Type B pancreatic cell (in vitro differentiated cells): ENCODE data around the gene CETN3. TPM values are rescaled to one million over a fixed set of nuclear protein-coding genes. Genes with fewer than 3 reads are reported as not detected.

Experiments
- DNase-seq: peaks from one replicate; pipeline ENCODE4 v3.0.0; 2021; ENCODE audit warnings: mixed read lengths; ENCODE audit not compliant: unreplicated experiment; ENCODE audit errors: extremely low spot score
- H3K27ac Mint-ChIP-seq: 2 replicates; pipeline ENCODE4 v1.8.0; 2021; ENCODE audit warnings: mild to moderate bottlenecking, mixed read lengths
- H3K27me3 Mint-ChIP-seq: 2 replicates; pipeline ENCODE4 v1.8.0; 2021; ENCODE audit warnings: mixed read lengths
- H3K36me3 Mint-ChIP-seq: 2 replicates; pipeline ENCODE4 v1.8.0; 2021; ENCODE audit warnings: mixed read lengths
- H3K4me1 Mint-ChIP-seq: one replicate; pipeline ENCODE4 v1.8.0; 2021; ENCODE audit warnings: mixed read lengths; ENCODE audit not compliant: unreplicated experiment
- H3K4me3 Mint-ChIP-seq: 2 replicates; pipeline ENCODE4 v1.8.0; 2021; ENCODE audit warnings: mild to moderate bottlenecking, mixed read lengths
- H3K9me3 Mint-ChIP-seq: 2 replicates; pipeline ENCODE4 v1.8.0; 2021; ENCODE audit warnings: mixed read lengths
- CTCF ChIP-seq: fragments of 200-600 bp; sonication (generic); conservative IDR thresholded peaks from 2 replicates; pipeline ENCODE4 v1.5.0; 2021; ENCODE audit warnings: antibody characterized with exemption, mild to moderate bottlenecking
- total RNA-seq: library from RNA; stranded (reverse); gene quantifications from 2 replicates; pipeline ENCODE4 v1.2.1, GENCODE V29; 2021; ENCODE audit warnings: low replicate concordance

CETN3 gene
- total RNA-seq, 1 donor from 2014 or later = 37.5 TPM

DNA sequence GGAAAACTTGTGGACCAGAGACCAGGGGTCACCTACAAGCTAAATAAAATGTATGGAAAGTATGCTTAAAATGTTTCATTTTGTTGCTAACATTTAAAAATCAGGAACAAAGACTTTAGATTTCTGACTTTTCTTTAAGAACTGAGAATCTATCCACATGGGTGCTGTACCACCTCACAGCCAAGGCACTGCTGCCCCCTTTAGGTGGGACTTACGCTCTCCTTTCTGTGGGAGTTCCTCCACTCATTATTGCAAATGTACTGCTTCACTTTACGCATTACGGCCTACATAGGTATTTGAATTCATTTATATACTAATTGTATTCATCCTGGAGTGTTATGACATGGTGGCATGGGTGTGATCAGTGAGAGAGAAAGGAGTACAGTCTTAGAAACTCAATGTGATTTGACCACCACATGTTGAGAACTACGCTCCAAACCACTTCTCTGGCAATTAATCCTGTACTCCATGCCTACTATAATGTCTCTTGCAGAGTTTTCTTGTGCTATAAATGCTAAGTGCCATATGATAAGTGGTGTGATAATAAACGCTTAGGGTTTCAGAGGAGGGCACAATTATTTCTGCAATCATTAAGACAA, 24.7 kb upstream of the CETN3 start:
- Mint-ChIP-seq H3K4me1 (peaks cover 7% of the 10 kb centered on the region), H3K36me3 (no peaks in the 10 kb centered on the region), H3K27ac (no peak overlapping the region), H3K4me3 (no peak overlapping the region), H3K9me3 (no peaks in the 10 kb centered on the region), H3K27me3 (peaks cover 9% of the 10 kb centered on the region)
- TF ChIP-seq CTCF = peak; percentile 74
- DNase-seq = no peak

- H3K4me1 Mint-ChIP-seq = no peaks in the 10 kb centered on the region
- no peaks in the 10 kb centered on the region for H3K27me3 Mint-ChIP-seq
- H3K36me3 Mint-ChIP-seq = no peaks in the 10 kb centered on the region
- H3K4me3 Mint-ChIP-seq = no peak overlapping the region
- H3K9me3 Mint-ChIP-seq = no peaks in the 10 kb centered on the region
- no peak overlapping the region for H3K27ac Mint-ChIP-seq
- DNase-seq = no peak
- TF ChIP-seq CTCF = no peak
Measured at GRCh38 chr5:90424245-90424644, 14.7 kb upstream of the CETN3 start.

DNA sequence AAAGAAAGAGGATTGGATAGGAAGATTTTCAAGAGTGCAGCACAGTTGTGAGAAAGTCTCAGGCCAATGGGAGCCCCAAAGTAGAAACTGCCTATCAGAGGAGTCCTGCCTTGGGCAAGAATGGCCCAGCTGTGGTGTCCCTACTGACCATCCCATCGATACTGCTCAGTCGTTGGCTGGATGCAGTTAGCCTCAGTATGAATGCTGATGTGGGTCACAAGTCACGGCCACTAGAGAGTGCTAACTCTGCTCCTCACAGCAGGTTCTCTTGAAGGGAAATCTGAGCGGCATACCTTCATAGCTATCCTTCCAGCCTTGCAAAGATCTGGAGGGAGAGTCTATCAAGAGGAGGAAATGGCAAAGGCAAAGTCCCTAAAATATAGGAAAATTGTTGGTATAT, 11.6 kb upstream of the CETN3 start:
- H3K27ac Mint-ChIP-seq = no peak overlapping the region
- H3K27me3 Mint-ChIP-seq = no peaks in the 10 kb centered on the region

DNA sequence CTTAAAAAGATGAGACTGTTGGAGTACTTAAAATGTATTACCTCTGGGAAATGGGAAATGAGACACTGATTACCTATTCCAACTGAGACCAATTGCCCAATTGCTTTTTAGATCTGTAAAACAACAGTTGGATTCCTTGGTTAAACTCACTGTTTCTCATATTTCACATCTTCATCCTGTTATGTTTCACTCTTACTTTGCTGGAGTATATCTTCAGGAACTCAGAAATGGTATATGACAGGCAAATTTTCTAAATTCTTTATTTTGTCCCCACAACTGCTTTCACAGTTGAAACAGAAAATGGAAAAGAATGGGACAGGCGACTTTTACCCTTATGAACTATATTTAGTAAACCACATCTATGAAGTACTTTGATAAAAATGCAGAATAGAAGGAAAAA, 8.7 kb upstream of the CETN3 start:
- Mint-ChIP-seq H3K4me3 (no peak overlapping the region), H3K9me3 (no peaks in the 10 kb centered on the region), H3K36me3 (no peaks in the 10 kb centered on the region), H3K27ac (no peak overlapping the region), H3K4me1 (no peaks in the 10 kb centered on the region), H3K27me3 (no peaks in the 10 kb centered on the region)
- no peak for DNase-seq
- TF ChIP-seq CTCF = no peak

More for the DNA sequence above, 11.6 kb upstream of the CETN3 start:
- Mint-ChIP-seq H3K9me3 (no peaks in the 10 kb centered on the region), H3K4me1 (no peaks in the 10 kb centered on the region), H3K4me3 (no peak overlapping the region), H3K36me3 (no peaks in the 10 kb centered on the region)
- TF ChIP-seq CTCF = peak; percentile 43
- no peak for DNase-seq

- H3K9me3 Mint-ChIP-seq = no peaks in the 10 kb centered on the region
- H3K4me1 Mint-ChIP-seq = peaks cover 11% of the 10 kb centered on the region
- no peak for DNase-seq
- no peaks in the 10 kb centered on the region for H3K27me3 Mint-ChIP-seq
- TF ChIP-seq CTCF = no peak
- no peak overlapping the region for H3K27ac Mint-ChIP-seq
- peaks cover 8% of the 10 kb centered on the region for H3K36me3 Mint-ChIP-seq
- H3K4me3 Mint-ChIP-seq = no peak overlapping the region
Measured at GRCh38 chr5:90410178-90410762, 714 bp upstream of the CETN3 start.
